ENCODE results near the gene INTS15. TPM values are rescaled to one million over a fixed set of nuclear protein-coding genes. Genes with fewer than 3 reads are reported as not detected.

INTS15 gene
- total and polyA plus RNA-seq, 10 of the 15 experiments (the other 5 are each of a cell fraction or from before 2014, with no cell fraction given) = 0.89 to 28.2 (median 16.8) TPM

DNA sequence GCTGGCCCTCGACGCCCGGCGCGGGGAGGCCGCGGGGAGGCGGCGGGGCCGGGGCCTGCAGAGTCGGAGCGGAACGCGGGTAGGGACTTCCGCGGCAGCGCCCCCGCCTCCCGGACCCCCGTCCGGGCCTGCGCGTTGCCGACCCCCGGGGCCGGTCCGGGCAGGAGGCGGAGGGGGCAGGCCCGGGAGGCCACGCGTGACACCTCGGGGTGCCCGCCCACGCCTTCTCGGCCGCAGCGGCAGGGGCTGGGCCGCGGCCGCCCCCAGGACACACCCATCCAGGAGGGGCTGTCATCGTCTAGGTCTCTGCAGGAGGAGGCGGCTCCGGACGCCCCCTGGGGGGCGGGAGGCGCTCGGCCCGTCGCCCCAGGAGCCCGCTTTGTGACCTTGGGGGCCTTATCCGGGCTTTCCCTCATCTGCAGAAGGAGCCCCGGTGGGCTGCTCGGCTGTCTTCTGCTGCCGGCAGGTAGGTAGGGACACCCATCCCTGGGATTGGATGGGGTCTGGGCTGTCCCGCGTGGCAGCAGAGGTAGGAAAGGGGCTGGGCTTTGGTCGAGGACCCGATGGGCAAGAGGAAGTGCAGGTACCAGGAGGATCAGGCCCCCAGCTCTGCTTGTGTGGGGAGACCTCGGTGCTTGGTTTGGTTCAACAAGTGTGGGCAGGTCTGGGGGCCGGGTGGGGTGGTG lies 47.9 kb downstream of the INTS15 start (continued):
- TF ChIP-seq NKRF (conservative IDR thresholded peaks at IDR 0.05) (peak; percentile 61), EGR1 (IDR thresholded peaks at IDR 0.05; ENCODE audit: borderline replicate concordance in 1 of 2, low read depth in 2 of 2, low read length in 2 of 2) (peak; percentile 46 to 93), ASH2L (IDR thresholded peaks at IDR 0.05; ENCODE audit: borderline replicate concordance, low read depth) (no peak), ATF7 (IDR thresholded peaks at IDR 0.05; ENCODE audit: low read depth) (no peak), CREM (IDR thresholded peaks at IDR 0.05; ENCODE audit: low read depth) (peak; percentile 31; the same call in 1 of the 2 replicates), POLR2AphosphoS5 (IDR thresholded peaks at IDR 0.05; ENCODE audit: low read length) (no peak), TBL1XR1 (IDR thresholded peaks at IDR 0.05; ENCODE audit: low read depth, low read length) (no peak), JUNB (IDR thresholded peaks at IDR 0.05) (no peak), YBX1 (IDR thresholded peaks at IDR 0.05) (no peak), RCOR1 (conservative IDR thresholded peaks at IDR 0.05; ENCODE audit: low read depth, low read length) (no peak), CHD1 (IDR thresholded peaks at IDR 0.05; ENCODE audit: low read depth, low read length) (no peak), IKZF2 (IDR thresholded peaks at IDR 0.05) (no peak), NRF1 (conservative IDR thresholded peaks at IDR 0.05; ENCODE audit: low read depth, low read length) (no peak), SMC3 (IDR thresholded peaks at IDR 0.05; ENCODE audit: borderline replicate concordance, low read length) (peak; percentile 36; the same call in 1 of the 2 replicates), SUZ12 (IDR thresholded peaks at IDR 0.05; ENCODE audit: unreplicated experiment) (no peak)
- TF ChIP-seq, protein P1, sequence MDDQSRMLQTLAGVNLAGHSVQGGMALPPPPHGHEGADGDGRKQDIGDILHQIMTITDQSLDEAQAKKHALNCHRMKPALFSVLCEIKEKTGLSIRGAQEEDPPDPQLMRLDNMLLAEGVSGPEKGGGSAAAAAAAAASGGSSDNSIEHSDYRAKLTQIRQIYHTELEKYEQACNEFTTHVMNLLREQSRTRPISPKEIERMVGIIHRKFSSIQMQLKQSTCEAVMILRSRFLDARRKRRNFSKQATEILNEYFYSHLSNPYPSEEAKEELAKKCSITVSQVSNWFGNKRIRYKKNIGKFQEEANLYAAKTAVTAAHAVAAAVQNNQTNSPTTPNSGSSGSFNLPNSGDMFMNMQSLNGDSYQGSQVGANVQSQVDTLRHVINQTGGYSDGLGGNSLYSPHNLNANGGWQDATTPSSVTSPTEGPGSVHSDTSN (IDR thresholded peaks at IDR 0.05; ENCODE audit: insufficient replicate concordance, low read depth, low read length) = no peak
- TF ChIP-seq, protein P2, sequence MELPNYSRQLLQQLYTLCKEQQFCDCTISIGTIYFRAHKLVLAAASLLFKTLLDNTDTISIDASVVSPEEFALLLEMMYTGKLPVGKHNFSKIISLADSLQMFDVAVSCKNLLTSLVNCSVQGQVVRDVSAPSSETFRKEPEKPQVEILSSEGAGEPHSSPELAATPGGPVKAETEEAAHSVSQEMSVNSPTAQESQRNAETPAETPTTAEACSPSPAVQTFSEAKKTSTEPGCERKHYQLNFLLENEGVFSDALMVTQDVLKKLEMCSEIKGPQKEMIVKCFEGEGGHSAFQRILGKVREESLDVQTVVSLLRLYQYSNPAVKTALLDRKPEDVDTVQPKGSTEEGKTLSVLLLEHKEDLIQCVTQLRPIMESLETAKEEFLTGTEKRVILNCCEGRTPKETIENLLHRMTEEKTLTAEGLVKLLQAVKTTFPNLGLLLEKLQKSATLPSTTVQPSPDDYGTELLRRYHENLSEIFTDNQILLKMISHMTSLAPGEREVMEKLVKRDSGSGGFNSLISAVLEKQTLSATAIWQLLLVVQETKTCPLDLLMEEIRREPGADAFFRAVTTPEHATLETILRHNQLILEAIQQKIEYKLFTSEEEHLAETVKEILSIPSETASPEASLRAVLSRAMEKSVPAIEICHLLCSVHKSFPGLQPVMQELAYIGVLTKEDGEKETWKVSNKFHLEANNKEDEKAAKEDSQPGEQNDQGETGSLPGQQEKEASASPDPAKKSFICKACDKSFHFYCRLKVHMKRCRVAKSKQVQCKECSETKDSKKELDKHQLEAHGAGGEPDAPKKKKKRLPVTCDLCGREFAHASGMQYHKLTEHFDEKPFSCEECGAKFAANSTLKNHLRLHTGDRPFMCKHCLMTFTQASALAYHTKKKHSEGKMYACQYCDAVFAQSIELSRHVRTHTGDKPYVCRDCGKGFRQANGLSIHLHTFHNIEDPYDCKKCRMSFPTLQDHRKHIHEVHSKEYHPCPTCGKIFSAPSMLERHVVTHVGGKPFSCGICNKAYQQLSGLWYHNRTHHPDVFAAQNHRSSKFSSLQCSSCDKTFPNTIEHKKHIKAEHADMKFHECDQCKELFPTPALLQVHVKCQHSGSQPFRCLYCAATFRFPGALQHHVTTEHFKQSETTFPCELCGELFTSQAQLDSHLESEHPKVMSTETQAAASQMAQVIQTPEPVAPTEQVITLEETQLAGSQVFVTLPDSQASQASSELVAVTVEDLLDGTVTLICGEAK (IDR thresholded peaks at IDR 0.05; ENCODE audit: borderline replicate concordance) = no peak
- TF ChIP-seq, protein P3, sequence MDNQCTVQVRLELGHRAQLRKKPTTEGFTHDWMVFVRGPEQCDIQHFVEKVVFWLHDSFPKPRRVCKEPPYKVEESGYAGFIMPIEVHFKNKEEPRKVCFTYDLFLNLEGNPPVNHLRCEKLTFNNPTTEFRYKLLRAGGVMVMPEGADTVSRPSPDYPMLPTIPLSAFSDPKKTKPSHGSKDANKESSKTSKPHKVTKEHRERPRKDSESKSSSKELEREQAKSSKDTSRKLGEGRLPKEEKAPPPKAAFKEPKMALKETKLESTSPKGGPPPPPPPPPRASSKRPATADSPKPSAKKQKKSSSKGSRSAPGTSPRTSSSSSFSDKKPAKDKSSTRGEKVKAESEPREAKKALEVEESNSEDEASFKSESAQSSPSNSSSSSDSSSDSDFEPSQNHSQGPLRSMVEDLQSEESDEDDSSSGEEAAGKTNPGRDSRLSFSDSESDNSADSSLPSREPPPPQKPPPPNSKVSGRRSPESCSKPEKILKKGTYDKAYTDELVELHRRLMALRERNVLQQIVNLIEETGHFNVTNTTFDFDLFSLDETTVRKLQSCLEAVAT (IDR thresholded peaks at IDR 0.05) = no peak
- TF ChIP-seq, protein P4, sequence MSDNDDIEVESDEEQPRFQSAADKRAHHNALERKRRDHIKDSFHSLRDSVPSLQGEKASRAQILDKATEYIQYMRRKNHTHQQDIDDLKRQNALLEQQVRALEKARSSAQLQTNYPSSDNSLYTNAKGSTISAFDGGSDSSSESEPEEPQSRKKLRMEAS (IDR thresholded peaks at IDR 0.05; ENCODE audit: low read depth, low read length) = no peak
